Tibial nerve (tissue), 4 donors: ENCODE measurements around the gene FBXW2. TPM values are rescaled to one million over a fixed set of nuclear protein-coding genes. Genes with fewer than 3 reads are reported as not detected.

Experiments
- DNase-seq, 2 donors: peaks; one replicate each; pipeline ENCODE4 v3.0.0-alpha.2; 2019; ENCODE audit warnings: low spot score in 2 of 2
- H3K27ac ChIP-seq, 4 donors: fragments of 200-600 bp; sonication (generic) in 3 of 4; one replicate each; pipeline ENCODE4 v1.5.1; 2017 to 2019; ENCODE audit warnings: mild to moderate bottlenecking in 1 of 4
- H3K27me3 ChIP-seq, 2 donors: fragments of 200-600 bp; sonication (generic) in 1 of 2; one replicate each; pipeline versions ENCODE4 v1.5.1 to v1.6.0; 2017 to 2019
- H3K36me3 ChIP-seq, 3 donors: fragments of 200-600 bp; sonication (generic); one replicate each; pipeline ENCODE4 v1.5.1; 2018 to 2019
- H3K4me1 ChIP-seq, 4 donors: fragments of 200-600 bp; sonication (generic) in 3 of 4; one replicate each; pipeline ENCODE4 v1.5.1; 2017 to 2019
- H3K4me3 ChIP-seq, 4 donors: fragments of 200-600 bp; sonication (generic) in 3 of 4; one replicate each; pipeline ENCODE4 v1.5.1; 2017 to 2019; ENCODE audit warnings: mild to moderate bottlenecking in 1 of 4, moderate library complexity in 1 of 4
- H3K9me3 ChIP-seq, 4 donors: fragments of 200-600 bp; sonication (generic) in 3 of 4; one replicate each; pipeline ENCODE4 v1.5.1; 2017 to 2019
- EP300 ChIP-seq, 2 donors: sonication (generic); formaldehyde crosslinking; IDR thresholded peaks; one replicate each; pipeline ENCODE4 v1.6.1; 2017; ENCODE audit warnings: antibody characterized with exemption in 2 of 2, mild to moderate bottlenecking in 1 of 2
- POLR2A ChIP-seq, 2 donors: fragments of 450-650 bp; IDR thresholded peaks; one replicate each; pipeline ENCODE4 v1.6.1; 2017; ENCODE audit warnings: antibody characterized with exemption in 2 of 2, mild to moderate bottlenecking in 2 of 2, moderate library complexity in 2 of 2
- WGBS, 2 donors: methylation state at CpG; one replicate each; pipeline ENCODE4 v1.1.5; 2018; 5-methylcytosine and 5-hydroxymethylcytosine counted together
- total RNA-seq, 4 donors: library from RNA; depleted of rRNA; stranded (reverse); fragments of >200 nt; gene quantifications; one replicate each; pipeline ENCODE4 v1.1.0, GENCODE V29; 2016
- TF ChIP-seq, protein P1 (sequence below), 5 experiments: fragments of 200-600 bp in 3 of 5; fragments of 450-650 bp in 2 of 5; sonication (generic) in 3 of 5; IDR thresholded peaks; one replicate each; pipeline ENCODE4 v1.5.1; 2016 to 2019; ENCODE audit warnings: antibody characterized with exemption in 5 of 5, mild to moderate bottlenecking in 3 of 5, moderate library complexity in 2 of 5

FBXW2 gene
- total RNA-seq, 4 donors from 2014 or later, result 33.9 to 56.6 (median 45.7) TPM

DNA sequence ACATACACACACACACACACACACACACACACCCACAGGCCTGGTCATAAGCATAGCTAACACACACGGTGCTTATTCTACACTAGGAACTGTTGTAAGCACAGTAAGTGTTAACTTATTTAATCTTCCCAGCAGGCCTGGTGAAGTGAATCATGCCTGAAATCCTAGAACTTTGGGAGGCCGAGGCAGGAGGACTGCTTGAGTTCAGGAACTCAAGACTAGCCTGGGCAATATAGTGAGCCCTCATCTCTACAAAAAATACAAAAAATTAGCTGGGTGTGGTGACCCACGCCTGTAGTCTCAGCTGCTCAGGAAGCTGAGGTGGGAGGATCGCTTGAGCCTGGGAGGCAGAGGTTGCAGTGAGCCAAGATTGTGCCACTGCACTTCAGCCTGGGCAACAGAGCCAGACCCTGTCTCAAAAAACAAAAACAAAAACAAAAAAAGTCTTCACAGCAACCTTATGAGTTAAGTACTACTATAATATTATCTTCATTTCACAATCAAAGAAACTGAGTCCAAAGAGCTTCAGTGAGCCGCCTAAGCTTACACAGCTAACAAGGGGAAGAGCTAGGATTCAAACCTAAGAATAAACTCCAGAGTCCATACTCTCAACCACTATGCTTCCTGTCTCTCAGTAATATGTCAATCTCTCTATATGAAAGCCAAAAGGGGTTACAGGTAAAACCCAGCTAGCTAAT is 81.2 kb downstream of the FBXW2 start:
- Histone ChIP-seq H3K4me1 (peaks cover 0 to 65% (median 24%) of the 10 kb centered on the region in 4 donors), H3K9me3 (no peaks in the 10 kb centered on the region), H3K36me3 (no peaks in the 10 kb centered on the region), H3K27me3 (no peaks in the 10 kb centered on the region), H3K27ac (peak overlapping the region; percentile 83 to 97 (median 88)), H3K4me3 (peak overlapping the region; percentile 73 to 97 (median 78))
- no peak for DNase-seq
- TF ChIP-seq, protein P1, sequence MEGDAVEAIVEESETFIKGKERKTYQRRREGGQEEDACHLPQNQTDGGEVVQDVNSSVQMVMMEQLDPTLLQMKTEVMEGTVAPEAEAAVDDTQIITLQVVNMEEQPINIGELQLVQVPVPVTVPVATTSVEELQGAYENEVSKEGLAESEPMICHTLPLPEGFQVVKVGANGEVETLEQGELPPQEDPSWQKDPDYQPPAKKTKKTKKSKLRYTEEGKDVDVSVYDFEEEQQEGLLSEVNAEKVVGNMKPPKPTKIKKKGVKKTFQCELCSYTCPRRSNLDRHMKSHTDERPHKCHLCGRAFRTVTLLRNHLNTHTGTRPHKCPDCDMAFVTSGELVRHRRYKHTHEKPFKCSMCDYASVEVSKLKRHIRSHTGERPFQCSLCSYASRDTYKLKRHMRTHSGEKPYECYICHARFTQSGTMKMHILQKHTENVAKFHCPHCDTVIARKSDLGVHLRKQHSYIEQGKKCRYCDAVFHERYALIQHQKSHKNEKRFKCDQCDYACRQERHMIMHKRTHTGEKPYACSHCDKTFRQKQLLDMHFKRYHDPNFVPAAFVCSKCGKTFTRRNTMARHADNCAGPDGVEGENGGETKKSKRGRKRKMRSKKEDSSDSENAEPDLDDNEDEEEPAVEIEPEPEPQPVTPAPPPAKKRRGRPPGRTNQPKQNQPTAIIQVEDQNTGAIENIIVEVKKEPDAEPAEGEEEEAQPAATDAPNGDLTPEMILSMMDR (IDR thresholded peaks at IDR 0.05), result no peak
- peak in 1 of 2 donors; percentile 7 for TF ChIP-seq EP300 (IDR thresholded peaks at IDR 0.05)
- 28 to 36% methylated on average over 5 of the region's 5 CpGs for WGBS, 2 donors

DNA sequence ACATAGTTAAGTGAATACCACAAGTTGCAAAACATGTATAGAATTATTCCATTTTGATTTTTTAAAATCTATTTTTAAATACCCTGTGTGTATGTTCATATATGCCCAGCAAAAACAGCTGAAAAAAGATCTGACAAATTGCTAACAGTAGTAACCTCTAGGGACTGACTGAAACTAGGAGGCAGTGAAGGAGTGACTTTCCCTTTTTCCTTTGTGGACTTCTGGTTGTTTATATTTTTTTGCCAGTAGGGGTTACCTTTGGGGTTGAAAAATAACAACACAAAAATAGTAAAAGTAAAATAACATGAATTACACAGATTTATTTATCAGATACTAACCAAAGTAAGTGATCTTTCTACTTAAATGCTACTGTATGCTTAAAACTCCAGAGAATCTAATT is 81.9 kb downstream of the FBXW2 start:
- H3K4me3 ChIP-seq, result peak overlapping the region in 3 of 4 donors; percentile 16 to 97 (median 73)
- peak overlapping the region in 3 of 4 donors; percentile 83 to 97 (median 88) for H3K27ac ChIP-seq

DNA sequence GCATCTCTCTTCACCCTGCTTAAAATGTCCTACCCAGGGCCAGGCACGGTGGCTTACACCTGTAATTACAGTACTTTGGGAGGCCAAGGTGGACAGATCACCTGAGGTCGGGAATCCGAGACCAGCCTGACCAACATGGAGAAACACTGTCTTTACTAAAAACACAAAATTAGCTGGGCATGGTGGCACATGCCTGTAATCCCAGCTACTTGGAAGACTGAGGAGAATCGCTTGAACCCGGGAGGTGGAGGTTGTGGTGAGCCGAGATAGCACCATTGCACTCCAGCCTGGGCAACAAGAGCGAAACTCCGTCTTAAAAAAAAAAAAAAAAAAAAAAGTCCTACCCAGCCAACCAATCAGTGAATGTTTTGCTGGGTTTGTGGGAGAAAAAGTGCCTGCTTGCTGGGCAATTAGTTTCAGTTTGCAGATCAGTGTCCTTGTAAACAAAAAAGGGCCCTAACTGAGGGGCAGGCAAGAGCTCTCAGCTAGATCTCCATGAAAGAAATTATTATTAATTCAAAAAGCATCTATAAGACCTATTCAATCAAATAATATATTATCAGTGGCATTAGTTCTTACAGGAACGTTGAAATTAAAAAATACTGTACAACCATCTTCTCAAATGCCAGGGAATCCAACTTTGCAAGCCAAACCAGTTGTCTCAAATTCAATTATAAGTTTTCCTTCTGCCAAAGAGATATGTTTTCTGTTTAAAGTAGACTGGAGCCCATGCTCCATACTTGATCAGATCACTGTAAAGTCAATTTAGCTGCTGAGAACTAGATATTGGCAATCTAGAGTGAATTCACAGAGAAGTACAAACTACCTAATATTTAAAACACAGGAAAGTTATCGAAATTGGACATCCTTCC is 82.9 kb downstream of the FBXW2 start:
- H3K4me1 ChIP-seq, result peaks cover 0 to 71% (median 26%) of the 10 kb centered on the region in 4 donors
- H3K9me3 ChIP-seq, result no peaks in the 10 kb centered on the region
- H3K27me3 ChIP-seq, result no peaks in the 10 kb centered on the region
- H3K36me3 ChIP-seq, result no peaks in the 10 kb centered on the region
- DNase-seq, result no peak
- peak in 1 of 2 donors; percentile 33 for TF ChIP-seq POLR2A (IDR thresholded peaks at IDR 0.05)
- TF ChIP-seq EP300 (IDR thresholded peaks at IDR 0.05), result peak in 1 of 2 donors; percentile 74
- TF ChIP-seq, protein P1 (IDR thresholded peaks at IDR 0.05), result no peak
- H3K4me3 ChIP-seq, result peak overlapping the region; percentile 15 to 97 (median 24)
- peak overlapping the region; percentile 60 to 97 (median 86) for H3K27ac ChIP-seq
- 35 to 50% methylated on average over 10 of the region's 10 CpGs for WGBS, 2 donors

More for the DNA sequence above, 81.9 kb downstream of the FBXW2 start:
- no peaks in the 10 kb centered on the region for H3K36me3 ChIP-seq
- H3K4me1 ChIP-seq, result peaks cover 0 to 71% (median 27%) of the 10 kb centered on the region in 4 donors
- H3K9me3 ChIP-seq, result no peaks in the 10 kb centered on the region
- TF ChIP-seq POLR2A (IDR thresholded peaks at IDR 0.05) (no peak), EP300 (IDR thresholded peaks at IDR 0.05) (no peak)
- TF ChIP-seq, protein P1 (IDR thresholded peaks at IDR 0.05), result no peak
- no peaks in the 10 kb centered on the region for H3K27me3 ChIP-seq
- no peak for DNase-seq

DNA sequence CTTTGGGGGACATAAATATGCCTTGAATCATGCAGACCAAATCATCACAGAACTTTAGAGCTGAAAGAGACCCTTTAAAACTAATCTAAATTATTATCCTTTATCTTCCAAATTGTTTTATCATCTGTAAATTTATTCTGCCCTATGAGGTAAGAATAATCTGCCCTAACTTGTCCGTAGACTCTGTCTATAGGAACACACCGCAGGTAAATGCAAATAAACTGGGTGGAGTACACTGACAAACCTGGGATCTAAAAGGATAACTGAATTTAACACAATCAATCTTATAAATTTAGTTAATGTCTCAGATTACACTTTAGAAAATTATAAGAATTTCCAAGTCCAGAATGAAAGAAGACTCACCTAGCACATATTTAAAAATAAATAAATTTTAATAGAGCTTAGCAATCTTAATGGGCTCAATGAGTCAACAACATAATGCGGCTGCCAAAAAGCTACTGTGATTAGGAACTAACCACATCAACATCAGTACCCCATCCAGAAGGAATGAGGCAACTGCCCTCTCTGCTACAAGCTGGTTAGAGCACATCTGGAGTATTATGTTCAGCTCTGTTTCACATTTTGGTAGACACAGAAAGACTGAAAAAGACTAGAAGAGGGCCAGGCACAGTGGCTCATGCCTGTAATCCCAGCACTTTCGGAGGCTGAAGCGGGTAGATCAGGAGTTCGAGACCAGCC is 84.5 kb downstream of the FBXW2 start:
- Histone ChIP-seq H3K27ac (peak overlapping the region in 2 of 4 donors; percentile 88 to 97), H3K9me3 (no peaks in the 10 kb centered on the region), H3K36me3 (peaks cover 0 to 5% (median 0%) of the 10 kb centered on the region in 3 donors), H3K27me3 (no peaks in the 10 kb centered on the region), H3K4me3 (no peak overlapping the region), H3K4me1 (peaks cover 0 to 73% (median 21%) of the 10 kb centered on the region in 4 donors)
- 84 to 85% methylated on average over 6 of the region's 6 CpGs for WGBS, 2 donors
- no peak for DNase-seq
- TF ChIP-seq, protein P1 (IDR thresholded peaks at IDR 0.05), result no peak
- TF ChIP-seq POLR2A (IDR thresholded peaks at IDR 0.05) (no peak), EP300 (IDR thresholded peaks at IDR 0.05) (no peak)
